GM21576 (cell line): Measurements from ENCODE around the gene ENDOG.

Source experiments
- ATAC-seq: cut with Tn5 transposase; IDR thresholded peaks from one replicate; pipeline ENCODE4 v1.9.1; 2021; ENCODE audit warnings: mild to moderate bottlenecking, moderate library complexity; ENCODE audit not compliant: unreplicated experiment

The ENDOG gene

GRCh38 chr9:128798896-128799295 is 19.4 kb upstream of the ENDOG start:
- ATAC-seq = no peak

DNA sequence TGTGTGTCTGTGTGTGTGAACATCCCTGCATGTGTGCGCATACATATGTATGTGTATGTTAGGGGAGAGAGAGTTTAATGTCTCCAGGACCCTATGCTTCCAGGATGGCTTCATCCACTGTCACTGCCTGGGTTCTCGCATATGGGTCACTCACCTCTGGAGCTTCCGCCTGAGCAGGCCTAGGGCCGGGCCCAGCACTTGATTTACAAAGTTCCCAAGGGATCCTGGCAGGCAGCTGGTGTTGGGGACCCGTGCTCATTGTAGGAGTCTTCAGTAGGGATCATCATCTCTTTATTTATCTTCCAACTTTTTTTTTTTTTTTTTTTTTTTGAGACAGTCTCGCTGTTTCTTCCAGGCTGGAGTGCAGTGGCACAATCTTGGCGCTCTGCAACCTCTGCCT is 18.2 kb upstream of the ENDOG start:
- ATAC-seq = no peak

DNA sequence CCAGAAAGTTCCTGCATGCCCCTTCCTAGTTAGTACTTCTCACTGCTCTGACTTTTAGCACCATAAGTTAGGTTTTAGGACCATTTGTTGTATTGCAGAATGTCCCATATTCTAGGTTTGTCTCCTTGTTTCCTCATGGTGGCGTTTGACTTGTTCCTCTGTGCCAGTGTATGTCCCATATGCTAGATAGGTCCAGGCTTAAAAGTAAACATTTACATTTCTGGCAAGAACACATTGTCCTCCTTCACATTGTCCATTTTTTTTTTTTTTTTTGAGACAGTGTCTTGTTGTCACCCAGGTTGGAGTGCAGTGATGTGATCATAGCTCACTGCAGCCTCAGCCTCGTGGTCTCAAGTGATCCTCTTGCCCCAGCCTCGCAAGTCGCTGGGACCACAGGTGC is 15.8 kb upstream of the ENDOG start:
- ATAC-seq = no peak

GRCh38 chr9:128805661-128806060 is 12.6 kb upstream of the ENDOG start:
- no peak for ATAC-seq

- no peak for ATAC-seq
These were observed 10.5 kb upstream of the ENDOG start for GRCh38 chr9:128807827-128808226.

- no peak for ATAC-seq
These were observed 9.8 kb upstream of the ENDOG start for GRCh38 chr9:128808543-128808942.

DNA sequence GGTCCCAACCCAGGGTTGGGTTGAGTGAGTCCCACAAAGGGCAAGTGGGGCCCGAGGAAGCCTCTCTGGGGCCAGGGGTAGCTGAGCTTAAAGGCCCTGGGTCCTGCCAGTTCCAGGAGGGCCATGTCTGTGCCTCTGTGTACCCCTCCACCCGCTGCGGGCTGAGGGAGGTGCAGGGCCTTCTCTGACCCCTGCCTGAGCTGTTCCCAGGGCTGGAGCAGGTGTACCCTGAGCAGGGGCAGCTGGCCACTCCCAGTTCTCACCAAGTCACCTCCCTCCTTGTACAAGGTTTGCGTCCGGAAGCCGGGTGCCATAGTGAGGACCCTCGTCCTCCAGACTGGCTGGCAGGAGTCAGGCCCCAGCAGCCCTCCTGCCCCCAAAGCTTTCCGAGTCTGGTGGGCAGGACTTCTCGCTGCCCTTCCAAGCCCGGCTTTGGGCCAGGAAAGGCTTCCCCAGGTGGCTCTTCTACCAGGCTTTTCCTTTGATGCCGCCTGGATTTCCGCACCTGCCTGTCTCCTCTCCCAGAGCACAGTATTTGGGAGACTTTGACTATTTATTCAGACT is 9.2 kb upstream of the ENDOG start:
- no peak for ATAC-seq

GRCh38 chr9:128809831-128810230 is 8.5 kb upstream of the ENDOG start:
- no peak for ATAC-seq

GRCh38 chr9:128810873-128811272 is 7.4 kb upstream of the ENDOG start:
- no peak for ATAC-seq

DNA sequence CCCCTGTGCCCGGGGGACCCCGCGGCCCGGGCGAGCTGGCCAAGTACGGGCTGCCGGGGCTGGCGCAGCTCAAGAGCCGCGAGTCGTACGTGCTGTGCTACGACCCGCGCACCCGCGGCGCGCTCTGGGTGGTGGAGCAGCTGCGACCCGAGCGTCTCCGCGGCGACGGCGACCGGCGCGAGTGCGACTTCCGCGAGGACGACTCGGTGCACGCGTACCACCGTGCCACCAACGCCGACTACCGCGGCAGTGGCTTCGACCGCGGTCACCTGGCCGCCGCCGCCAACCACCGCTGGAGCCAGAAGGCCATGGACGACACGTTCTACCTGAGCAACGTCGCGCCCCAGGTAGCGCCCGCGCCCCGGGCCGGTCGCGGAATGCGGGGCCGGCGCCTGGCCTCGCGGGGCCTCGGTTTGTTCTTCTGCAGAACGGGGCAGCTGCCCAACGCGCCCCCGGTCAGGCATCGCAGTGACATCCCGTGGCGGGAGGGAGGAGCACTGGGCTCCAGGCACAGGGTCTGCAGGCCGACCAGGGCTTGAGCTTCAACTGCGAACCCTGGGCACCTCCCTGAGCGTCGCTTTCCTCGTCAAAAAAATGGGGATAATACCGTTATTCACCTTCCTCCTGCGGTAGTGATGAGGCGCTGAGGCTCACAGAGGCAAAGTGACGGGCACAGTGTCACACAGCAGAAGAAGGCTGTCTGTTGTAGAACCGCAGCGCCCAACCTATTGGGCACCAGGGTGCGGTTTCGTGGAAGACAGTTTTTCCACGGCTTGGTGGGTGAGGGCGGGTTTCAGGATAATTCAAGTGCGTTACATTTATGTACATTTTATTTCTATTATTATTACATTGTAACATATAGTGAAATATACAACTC is 777 bp downstream of the ENDOG start:
- peak; percentile 26 for ATAC-seq

GRCh38 chr9:128819716-128820664 is 1.7 kb downstream of the ENDOG start:
- ATAC-seq = no peak

DNA sequence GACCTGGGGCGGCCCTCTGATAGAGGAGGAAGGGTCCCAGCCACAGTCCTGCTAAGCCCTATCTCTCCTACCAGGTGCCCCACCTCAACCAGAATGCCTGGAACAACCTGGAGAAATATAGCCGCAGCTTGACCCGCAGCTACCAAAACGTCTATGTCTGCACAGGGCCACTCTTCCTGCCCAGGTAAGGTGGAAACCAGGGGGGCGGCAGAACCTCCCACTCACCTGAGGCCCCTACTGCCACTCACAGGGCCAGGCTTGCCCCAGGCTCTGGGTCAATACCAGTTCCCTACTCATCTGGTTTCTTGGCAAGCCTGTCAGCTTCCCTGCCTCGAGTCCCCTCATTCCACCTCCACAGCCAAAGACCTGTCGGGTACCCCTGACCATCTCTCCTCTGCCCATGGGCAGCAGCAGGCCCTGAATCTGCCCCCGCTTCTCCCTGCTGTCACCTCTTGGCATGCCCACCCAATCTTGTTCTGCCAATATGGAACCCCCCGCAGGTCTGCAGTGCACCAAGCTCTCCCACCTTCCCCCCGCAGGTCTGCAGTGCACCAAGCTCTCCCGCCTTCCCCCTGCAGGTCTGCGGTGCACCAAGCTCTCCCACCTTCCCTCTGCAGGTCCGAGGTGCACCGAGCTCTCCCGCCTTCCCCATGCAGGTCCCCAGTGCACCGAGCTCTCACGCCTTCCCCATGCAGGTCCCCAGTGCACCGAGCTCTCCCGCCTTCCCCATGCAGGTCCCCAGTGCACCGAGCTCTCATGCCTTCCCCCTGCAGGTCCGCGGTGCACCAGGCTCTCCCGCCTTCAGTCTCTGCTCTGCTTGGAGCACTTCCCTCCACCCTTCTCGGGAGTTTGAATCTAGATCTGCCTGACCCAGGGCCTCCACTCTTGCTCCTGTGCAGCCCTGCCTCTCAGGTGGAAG is 2.6 kb downstream of the ENDOG start:
- no peak for ATAC-seq

GRCh38 chr9:128821584-128822406 is 3.5 kb downstream of the ENDOG start:
- ATAC-seq = no peak

GRCh38 chr9:128822407-128823042 is 4.2 kb downstream of the ENDOG start:
- ATAC-seq = no peak

- ATAC-seq = no peak
These were observed 5.1 kb downstream of the ENDOG start for GRCh38 chr9:128823362-128823902.

DNA sequence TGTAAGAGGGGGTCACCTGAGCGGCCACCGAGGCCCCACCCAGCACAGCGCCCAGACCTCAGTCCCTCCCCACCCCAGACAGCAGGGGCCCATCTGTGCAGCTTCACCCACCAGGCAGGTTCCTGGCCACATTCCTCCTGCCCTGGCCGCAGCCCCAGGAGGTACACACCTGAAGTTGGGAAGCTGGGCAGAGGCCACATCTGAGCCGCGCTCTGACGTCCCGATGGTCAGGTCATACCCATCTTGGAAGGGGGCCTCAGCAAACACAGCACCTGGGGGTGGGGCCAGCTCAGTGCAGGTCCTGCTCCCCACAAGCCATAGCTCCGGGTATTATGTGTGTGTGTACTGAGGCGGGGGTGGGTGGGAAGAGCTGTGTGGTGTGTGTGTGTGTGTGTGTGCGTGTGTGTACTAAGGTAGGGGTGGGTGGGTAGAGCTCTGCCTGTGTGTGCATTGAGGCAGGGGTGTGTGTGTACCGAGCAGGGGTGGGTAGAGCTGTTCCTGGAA is 5.7 kb downstream of the ENDOG start:
- ATAC-seq = no peak

DNA sequence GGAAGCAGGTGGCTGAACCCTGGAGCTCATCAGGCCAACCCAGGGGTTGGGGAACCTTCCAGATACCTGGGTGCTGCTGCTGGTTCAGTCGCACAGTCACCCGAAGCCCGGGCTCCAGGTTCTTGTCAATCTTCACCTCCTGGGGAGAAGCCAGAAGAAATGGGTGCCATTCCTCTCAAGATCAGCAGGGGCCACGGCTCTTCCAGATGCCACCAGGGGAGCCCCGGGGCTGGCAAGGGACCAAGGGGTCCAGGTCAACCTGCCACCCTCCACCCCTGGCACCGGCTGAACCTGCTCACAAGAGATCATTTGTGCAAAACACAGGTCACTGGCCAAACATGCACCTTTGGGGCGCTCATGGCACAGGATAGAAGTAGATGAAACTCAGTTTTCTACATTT is 6.6 kb downstream of the ENDOG start:
- ATAC-seq = no peak

DNA sequence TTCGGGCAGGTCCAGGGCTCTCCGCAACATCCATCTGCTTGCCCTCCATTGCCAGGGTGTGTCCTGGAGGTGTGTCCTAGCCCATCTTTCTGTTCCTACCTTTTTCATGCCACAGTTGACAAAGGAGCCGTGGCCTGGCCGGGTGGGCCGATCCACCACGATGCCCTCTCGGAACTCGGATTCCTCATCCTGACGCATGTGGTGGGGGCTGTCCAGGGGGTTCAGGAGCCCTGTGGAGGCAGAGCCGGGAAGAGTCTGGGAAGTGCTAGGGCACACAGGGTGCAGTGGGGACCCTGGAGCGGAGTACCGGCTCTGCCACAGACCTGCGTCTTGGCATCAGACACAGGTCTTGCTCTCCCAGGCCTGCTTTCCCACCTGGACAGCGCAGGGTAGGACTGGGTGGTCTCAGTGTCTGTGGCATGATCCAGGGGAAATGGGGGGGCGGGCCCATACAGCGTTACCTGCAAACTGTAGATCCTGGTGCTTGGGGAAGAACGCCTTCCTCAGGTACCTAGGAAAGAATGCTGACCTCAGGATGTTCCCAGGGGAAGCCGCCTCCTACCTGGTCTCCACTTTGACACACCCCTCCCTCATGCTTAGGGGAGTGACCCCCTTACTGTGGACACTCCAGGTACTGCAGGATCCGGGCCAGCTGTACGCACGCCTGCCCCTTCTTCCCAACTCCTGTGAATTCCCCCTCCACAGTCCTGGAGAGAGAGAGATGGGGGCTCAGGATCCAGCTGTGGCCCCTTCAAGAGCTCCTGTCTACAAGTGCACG is 7.8 kb downstream of the ENDOG start:
- ATAC-seq = no peak
